Sigmoid colon (tissue), 7 donors: ENCODE measurements around the gene IVNS1ABP. TPM values are rescaled to one million over a fixed set of nuclear protein-coding genes. Genes with fewer than 3 reads are reported as not detected.

ENCODE experiments used
- DNase-seq: peaks from one replicate; pipeline ENCODE4 v3.0.0-alpha.2; 2019
- H3K27ac ChIP-seq, 4 donors: fragments of 200-600 bp; sonication (generic); one replicate each; pipeline ENCODE4 v1.5.1; 2016 to 2019; ENCODE audit warnings: mild to moderate bottlenecking in 1 of 4
- H3K27me3 ChIP-seq, 3 donors: fragments of 200-600 bp; sonication (generic); one replicate each; pipeline ENCODE4 v1.5.1; 2019; ENCODE audit warnings: mild to moderate bottlenecking in 1 of 3
- H3K36me3 ChIP-seq, 4 donors: fragments of 200-600 bp; sonication (generic); one replicate each; pipeline ENCODE4 v1.5.1; 2016 to 2019
- H3K4me1 ChIP-seq, 4 donors: fragments of 200-600 bp; sonication (generic); one replicate each; pipeline ENCODE4 v1.5.1; 2017 to 2019
- H3K4me3 ChIP-seq, 4 donors: fragments of 200-600 bp; sonication (generic); one replicate each; pipeline ENCODE4 v1.5.1; 2017 to 2019; ENCODE audit warnings: mild to moderate bottlenecking in 2 of 4, moderate library complexity in 1 of 4
- H3K9me3 ChIP-seq, 4 donors: fragments of 200-600 bp in 3 of 4; sonication (generic) in 3 of 4; one replicate each; pipeline versions ENCODE4 v1.5.1 to v1.6.1; 2013 to 2019
- CTCF ChIP-seq, 4 experiments: fragments of 450-650 bp in 3 of 4; fragments of 200-600 bp in 1 of 4; IDR thresholded peaks; one replicate each; pipeline ENCODE4 v1.5.1; 2016 to 2019; ENCODE audit warnings: antibody characterized with exemption in 4 of 4, mild to moderate bottlenecking in 3 of 4, moderate library complexity in 2 of 4
- EP300 ChIP-seq, 4 donors: sonication (generic); formaldehyde crosslinking; IDR thresholded peaks; one replicate each; pipeline ENCODE4 v1.6.1; 2017; ENCODE audit warnings: antibody characterized with exemption in 4 of 4
- POLR2A ChIP-seq, 2 donors: fragments of 450-650 bp; IDR thresholded peaks; one replicate each; pipeline ENCODE4 v1.6.1; 2016; ENCODE audit warnings: antibody characterized with exemption in 2 of 2, mild to moderate bottlenecking in 2 of 2, moderate library complexity in 2 of 2
- POLR2AphosphoS5 ChIP-seq, 4 donors: sonication (generic); formaldehyde crosslinking; IDR thresholded peaks; one replicate each; pipeline ENCODE4 v1.6.1; 2017; ENCODE audit warnings: antibody characterized with exemption in 4 of 4
- WGBS, 2 donors: extraction: QIAGEN DNeasy Blood & Tissue Kit; methylation state at CpG; one replicate each; pipeline ENCODE4 v1.1.7; 2013; 5-methylcytosine and 5-hydroxymethylcytosine counted together
- intact Hi-C: fragments of 100-400 bp; cut with DNase I; formaldehyde crosslinking; loops from one replicate; pipeline ENCODE4 v1.15.1; 2023
- polyA plus RNA-seq, 3 donors: library from polyadenylated mRNA; stranded (reverse); fragments of 200-250 nt; gene quantifications; one replicate each; pipeline ENCODE4 v1.2.3, GENCODE V29; 2013
- total RNA-seq, 4 donors: library from RNA; depleted of rRNA; stranded (reverse); fragments of >200 nt; gene quantifications; one replicate each; pipeline ENCODE4 v1.1.0, GENCODE V29; 2016
- donor health status: healthy with polysubstance abuse.
- donor health status: Bipolar disorder and iron deficiency.
- donor health status: healthy.

The IVNS1ABP gene
- total and polyA plus RNA-seq, 7 donors, result 29.8 to 85.9 (median 36.0) TPM

- Histone ChIP-seq H3K4me1 (no peaks in the 10 kb centered on the region), H3K4me3 (no peak overlapping the region), H3K9me3 (no peaks in the 10 kb centered on the region), H3K36me3 (no peaks in the 10 kb centered on the region), H3K27ac (no peak overlapping the region), H3K27me3 (no peaks in the 10 kb centered on the region)
- TF ChIP-seq POLR2AphosphoS5 (IDR thresholded peaks at IDR 0.05), result no peak
- TF ChIP-seq EP300 (IDR thresholded peaks at IDR 0.05), result no peak
- no peak for TF ChIP-seq CTCF (IDR thresholded peaks at IDR 0.05)
- no peak for TF ChIP-seq POLR2A (IDR thresholded peaks at IDR 0.05)
- 79 to 88% methylated on average over 5 of the region's 5 CpGs for WGBS, 2 donors
- DNase-seq, result no peak
- intact Hi-C loops, result no loop called here
These were observed 26.3 kb upstream of the IVNS1ABP start for GRCh38 chr1:185343306-185343705.

- 89 to 91% methylated on average over 3 of the region's 3 CpGs for WGBS, 2 donors
- no peak for DNase-seq
These were observed 25.7 kb upstream of the IVNS1ABP start for GRCh38 chr1:185342672-185343259.

GRCh38 chr1:185342017-185342416 is 25.0 kb upstream of the IVNS1ABP start:
- no peaks in the 10 kb centered on the region for H3K9me3 ChIP-seq
- H3K27ac ChIP-seq, result no peak overlapping the region
- no peaks in the 10 kb centered on the region for H3K4me1 ChIP-seq
- H3K36me3 ChIP-seq, result no peaks in the 10 kb centered on the region
- H3K4me3 ChIP-seq, result no peak overlapping the region
- TF ChIP-seq POLR2A (IDR thresholded peaks at IDR 0.05) (no peak), EP300 (IDR thresholded peaks at IDR 0.05) (no peak), POLR2AphosphoS5 (IDR thresholded peaks at IDR 0.05) (no peak), CTCF (IDR thresholded peaks at IDR 0.05) (no peak)
- DNase-seq, result no peak
- H3K27me3 ChIP-seq, result no peaks in the 10 kb centered on the region
- WGBS, 2 donors, result 95 to 97% methylated on average over 2 of the region's 2 CpGs
- intact Hi-C loops, result no loop called here

More at GRCh38 chr1:185342672-185343259, 25.7 kb upstream of the IVNS1ABP start:
- TF ChIP-seq CTCF (IDR thresholded peaks at IDR 0.05), result no peak
- TF ChIP-seq POLR2AphosphoS5 (IDR thresholded peaks at IDR 0.05), result no peak
- TF ChIP-seq POLR2A (IDR thresholded peaks at IDR 0.05), result no peak
- TF ChIP-seq EP300 (IDR thresholded peaks at IDR 0.05), result no peak
- Histone ChIP-seq H3K9me3 (no peaks in the 10 kb centered on the region), H3K4me1 (no peaks in the 10 kb centered on the region), H3K27ac (no peak overlapping the region), H3K36me3 (no peaks in the 10 kb centered on the region), H3K27me3 (no peaks in the 10 kb centered on the region), H3K4me3 (no peak overlapping the region)
- intact Hi-C loops, result no loop called here

- no peaks in the 10 kb centered on the region for H3K36me3 ChIP-seq
- no peak overlapping the region for H3K4me3 ChIP-seq
- H3K27ac ChIP-seq, result no peak overlapping the region
- DNase-seq, result no peak
- no peaks in the 10 kb centered on the region for H3K4me1 ChIP-seq
- no peaks in the 10 kb centered on the region for H3K9me3 ChIP-seq
- no peaks in the 10 kb centered on the region for H3K27me3 ChIP-seq
- TF ChIP-seq POLR2AphosphoS5 (IDR thresholded peaks at IDR 0.05) (no peak), EP300 (IDR thresholded peaks at IDR 0.05) (no peak), CTCF (IDR thresholded peaks at IDR 0.05) (no peak), POLR2A (IDR thresholded peaks at IDR 0.05) (no peak)
- intact Hi-C loops, result no loop called here
These were observed 24.2 kb upstream of the IVNS1ABP start for GRCh38 chr1:185341196-185341781.
